GM12878 (cell line): ENCODE results near the gene KIF23. TPM values are rescaled to one million over a fixed set of nuclear protein-coding genes. Genes with fewer than 3 reads are reported as not detected.
A peak's percentile ranks its signal among the peaks of the same experiment; 100 is the strongest.

ENCODE experiments used
- ATF7 ChIP-seq: fragments of 450-650 bp; IDR thresholded peaks from 2 replicates; pipeline ENCODE4 v1.6.1; 2016; ENCODE audit warnings: low read depth, mild to moderate bottlenecking
- BHLHE40 ChIP-seq, 2 experiments: fragments of 450-650 bp in 1 of 2; IDR thresholded peaks; 2 replicates each; pipeline ENCODE4 v1.6.1; 2011 to 2017; ENCODE audit warnings: low read depth in 2 of 2, borderline replicate concordance in 1 of 2, improper control_type of control experiment in 1 of 2, low read length in 1 of 2, mild to moderate bottlenecking in 1 of 2
- BMI1 ChIP-seq: fragments of 450-650 bp; IDR thresholded peaks from 2 replicates; pipeline ENCODE4 v1.6.1; 2016; ENCODE audit warnings: mild to moderate bottlenecking, moderate library complexity, borderline replicate concordance
- DPF2 ChIP-seq: fragments of 450-650 bp; IDR thresholded peaks from 2 replicates; pipeline ENCODE4 v1.6.1; 2017; ENCODE audit warnings: mild to moderate bottlenecking
- FOS ChIP-seq: IDR thresholded peaks from 3 replicates; pipeline ENCODE4 v1.6.1; 2011; ENCODE audit warnings: borderline replicate concordance; ENCODE audit not compliant: insufficient read length; ENCODE audit errors: extremely low read depth
- HDAC2 ChIP-seq: fragments of 200-600 bp; sonication (generic); IDR thresholded peaks from 2 replicates; pipeline ENCODE4 v1.6.1; 2017
- HDGF ChIP-seq: fragments of 450-650 bp; IDR thresholded peaks from 2 replicates; pipeline ENCODE4 v1.6.1; 2016; ENCODE audit warnings: antibody characterized with exemption
- IKZF2 ChIP-seq, 2 experiments: fragments of 450-650 bp; IDR thresholded peaks; 2 replicates each; pipeline ENCODE4 v1.6.1; 2017; ENCODE audit warnings: mild to moderate bottlenecking in 2 of 2, moderate library complexity in 2 of 2
- JUND ChIP-seq: IDR thresholded peaks from 2 replicates; pipeline ENCODE4 v1.6.1; 2012; ENCODE audit warnings: low read depth, mild to moderate bottlenecking, low read length, improper control_type of control experiment, moderate library complexity
- MTA2 ChIP-seq: fragments of 450-650 bp; IDR thresholded peaks from 2 replicates; pipeline ENCODE4 v1.6.1; 2016; ENCODE audit warnings: low read depth, mild to moderate bottlenecking, moderate library complexity
- NR2C1 ChIP-seq: fragments of 450-650 bp; IDR thresholded peaks from 2 replicates; pipeline ENCODE4 v1.6.1; 2017; ENCODE audit warnings: antibody characterized with exemption, mild to moderate bottlenecking, moderate library complexity
- NR2F1 ChIP-seq: fragments of 450-650 bp; conservative IDR thresholded peaks from 2 replicates; pipeline ENCODE4 v1.6.1; 2017; ENCODE audit warnings: mild to moderate bottlenecking
- POU2F2 ChIP-seq: IDR thresholded peaks from 3 replicates; pipeline ENCODE4 v1.6.1; 2011; ENCODE audit warnings: low read depth, mild to moderate bottlenecking, low read length, borderline replicate concordance
- RCOR1 ChIP-seq: conservative IDR thresholded peaks from 2 replicates; pipeline ENCODE4 v1.6.1; 2012; ENCODE audit warnings: low read depth, low read length, improper control_type of control experiment
- RFX5 ChIP-seq: IDR thresholded peaks from 2 replicates; pipeline ENCODE4 v1.6.1; 2011; ENCODE audit warnings: low read depth, low read length, improper control_type of control experiment
- RUNX3 ChIP-seq: IDR thresholded peaks from 2 replicates; pipeline ENCODE4 v1.6.1; 2012; ENCODE audit warnings: low read length, inconsistent platforms
- SMC3 ChIP-seq: IDR thresholded peaks from 2 replicates; pipeline ENCODE4 v1.6.1; 2011; ENCODE audit warnings: low read length, improper control_type of control experiment, borderline replicate concordance
- SPI1 ChIP-seq: IDR thresholded peaks from 2 replicates; pipeline ENCODE4 v1.6.1; 2011; ENCODE audit warnings: low read depth, mild to moderate bottlenecking, low read length, moderate library complexity, borderline replicate concordance; ENCODE audit not compliant: insufficient read depth
- STAT3 ChIP-seq: IDR thresholded peaks from 2 replicates; pipeline ENCODE4 v1.6.1; 2011; ENCODE audit warnings: low read depth, low read length, improper control_type of control experiment
- TCF12 ChIP-seq: IDR thresholded peaks from 2 replicates; pipeline ENCODE4 v1.6.1; 2011; ENCODE audit warnings: low read depth, mild to moderate bottlenecking, low read length
- YBX1 ChIP-seq: fragments of 450-650 bp; IDR thresholded peaks from 2 replicates; pipeline ENCODE4 v1.6.1; 2016; ENCODE audit warnings: antibody characterized with exemption
- ZBTB40 ChIP-seq: fragments of 450-650 bp; IDR thresholded peaks from 2 replicates; pipeline ENCODE4 v1.6.1; 2016; ENCODE audit warnings: mild to moderate bottlenecking, moderate library complexity, borderline replicate concordance
- polyA plus RNA-seq, 11 experiments: library from polyadenylated mRNA; depleted of rRNA in 4 of 11; unstranded in 6 of 11; stranded (reverse) in 5 of 11; fragments of >200 nt; fragmentation: Nextera tagmentation in 4 of 11; fragmentation: Illumina TruSeq in 1 of 11; extraction: Ambion mirVana in 4 of 11; extraction: Trizol in 1 of 11; gene quantifications; 1 replicate in 1 of 11; 2 replicates in 10 of 11; pipeline versions ENCODE4 v1.2.1 to v1.2.3, GENCODE V29; 2011 to 2016; ENCODE audit warnings: inconsistent platforms in 2 of 11, missing spikeins in 2 of 11, low read depth in 1 of 11
- total RNA-seq, 4 experiments: library from RNA; depleted of rRNA in 3 of 4; stranded (reverse); fragments of >200 nt in 3 of 4; fragmentation: Illumina TruSeq in 1 of 4; extraction: Trizol in 1 of 4; gene quantifications; 2 replicates each; pipeline versions ENCODE4 v1.2.1 to v1.2.3, GENCODE V29; 2013 to 2021
- TF ChIP-seq, protein P1 (sequence below): IDR thresholded peaks from 2 replicates; pipeline ENCODE4 v1.6.1; 2011; ENCODE audit warnings: low read depth, mild to moderate bottlenecking, low read length, moderate library complexity, borderline replicate concordance; ENCODE audit errors: extremely low read depth
- TF ChIP-seq, protein P2 (sequence below): fragments of 150-350 bp; IDR thresholded peaks from 2 replicates; pipeline ENCODE4 v1.6.1; 2014; ENCODE audit warnings: mild to moderate bottlenecking, low read depth, low read length
- TF ChIP-seq, protein P3 (sequence below): fragments of 450-650 bp; IDR thresholded peaks from 2 replicates; pipeline ENCODE4 v1.6.1; 2016; ENCODE audit warnings: mild to moderate bottlenecking

Gene KIF23
- total and polyA plus RNA-seq, 10 of the 15 experiments (the other 5 are each of a cell fraction or from before 2014, with no cell fraction given): 28.0 to 62.5 (median 46.6) TPM

- TF ChIP-seq, protein P1, sequence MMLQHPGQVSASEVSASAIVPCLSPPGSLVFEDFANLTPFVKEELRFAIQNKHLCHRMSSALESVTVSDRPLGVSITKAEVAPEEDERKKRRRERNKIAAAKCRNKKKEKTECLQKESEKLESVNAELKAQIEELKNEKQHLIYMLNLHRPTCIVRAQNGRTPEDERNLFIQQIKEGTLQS: no peak
- no peak for TF ChIP-seq SMC3
- peak; percentile 56 to 59 for TF ChIP-seq IKZF2 (IDR thresholded peaks at IDR 0.05)
- peak; percentile 24; the same call in 1 of the 2 replicates for TF ChIP-seq JUND
- TF ChIP-seq STAT3: no peak
- no peak for TF ChIP-seq NR2C1
- no peak for TF ChIP-seq ZBTB40
- no peak for TF ChIP-seq RCOR1
- TF ChIP-seq SPI1: peak; percentile 82
- TF ChIP-seq, protein P2, sequence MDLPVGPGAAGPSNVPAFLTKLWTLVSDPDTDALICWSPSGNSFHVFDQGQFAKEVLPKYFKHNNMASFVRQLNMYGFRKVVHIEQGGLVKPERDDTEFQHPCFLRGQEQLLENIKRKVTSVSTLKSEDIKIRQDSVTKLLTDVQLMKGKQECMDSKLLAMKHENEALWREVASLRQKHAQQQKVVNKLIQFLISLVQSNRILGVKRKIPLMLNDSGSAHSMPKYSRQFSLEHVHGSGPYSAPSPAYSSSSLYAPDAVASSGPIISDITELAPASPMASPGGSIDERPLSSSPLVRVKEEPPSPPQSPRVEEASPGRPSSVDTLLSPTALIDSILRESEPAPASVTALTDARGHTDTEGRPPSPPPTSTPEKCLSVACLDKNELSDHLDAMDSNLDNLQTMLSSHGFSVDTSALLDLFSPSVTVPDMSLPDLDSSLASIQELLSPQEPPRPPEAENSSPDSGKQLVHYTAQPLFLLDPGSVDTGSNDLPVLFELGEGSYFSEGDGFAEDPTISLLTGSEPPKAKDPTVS: no peak
- TF ChIP-seq RFX5: peak; percentile 60
- TF ChIP-seq HDGF: no peak
- no peak for TF ChIP-seq POU2F2
- TF ChIP-seq BMI1: no peak
- TF ChIP-seq HDAC2: no peak
- peak; percentile 26 to 59; a peak in 2 of 4 replicates for TF ChIP-seq BHLHE40 (IDR thresholded peaks at IDR 0.05; ENCODE audit: borderline replicate concordance in 1 of 2, low read depth in 2 of 2, low read length in 1 of 2)
- TF ChIP-seq FOS: no peak
- peak; percentile 87 for TF ChIP-seq RUNX3
- TF ChIP-seq TCF12: peak; percentile 57; the same call in 1 of the 2 replicates
- peak; percentile 88 for TF ChIP-seq DPF2
- peak; percentile 79 for TF ChIP-seq ATF7
- TF ChIP-seq MTA2: peak; percentile 88
- no peak for TF ChIP-seq YBX1
- TF ChIP-seq, protein P3, sequence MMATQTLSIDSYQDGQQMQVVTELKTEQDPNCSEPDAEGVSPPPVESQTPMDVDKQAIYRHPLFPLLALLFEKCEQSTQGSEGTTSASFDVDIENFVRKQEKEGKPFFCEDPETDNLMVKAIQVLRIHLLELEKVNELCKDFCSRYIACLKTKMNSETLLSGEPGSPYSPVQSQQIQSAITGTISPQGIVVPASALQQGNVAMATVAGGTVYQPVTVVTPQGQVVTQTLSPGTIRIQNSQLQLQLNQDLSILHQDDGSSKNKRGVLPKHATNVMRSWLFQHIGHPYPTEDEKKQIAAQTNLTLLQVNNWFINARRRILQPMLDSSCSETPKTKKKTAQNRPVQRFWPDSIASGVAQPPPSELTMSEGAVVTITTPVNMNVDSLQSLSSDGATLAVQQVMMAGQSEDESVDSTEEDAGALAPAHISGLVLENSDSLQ: 0 out of 2 replicates have a peak, but pooled peaks have one; percentile 5
- TF ChIP-seq NR2F1: peak; percentile 90
These were observed 54.3 kb downstream of the KIF23 start (continued) for GRCh38 chr15:69468241-69469121.
